PC-3 (cell line): ENCODE results near the gene PRDM15.

Experiments used
- EZH2 ChIP-seq: fragments of 300-600 bp; sonication (generic); IDR thresholded peaks from one replicate; pipeline ENCODE4 v1.6.1; 2017; ENCODE audit warnings: antibody characterized with exemption, mild to moderate bottlenecking, low read length; ENCODE audit not compliant: unreplicated experiment
- TF ChIP-seq, protein P1 (sequence below): fragments of 300-600 bp; sonication (generic); conservative IDR thresholded peaks from 2 replicates; pipeline ENCODE4 v1.5.1; 2017; ENCODE audit warnings: antibody characterized with exemption, low read depth, mild to moderate bottlenecking, low read length

DNA sequence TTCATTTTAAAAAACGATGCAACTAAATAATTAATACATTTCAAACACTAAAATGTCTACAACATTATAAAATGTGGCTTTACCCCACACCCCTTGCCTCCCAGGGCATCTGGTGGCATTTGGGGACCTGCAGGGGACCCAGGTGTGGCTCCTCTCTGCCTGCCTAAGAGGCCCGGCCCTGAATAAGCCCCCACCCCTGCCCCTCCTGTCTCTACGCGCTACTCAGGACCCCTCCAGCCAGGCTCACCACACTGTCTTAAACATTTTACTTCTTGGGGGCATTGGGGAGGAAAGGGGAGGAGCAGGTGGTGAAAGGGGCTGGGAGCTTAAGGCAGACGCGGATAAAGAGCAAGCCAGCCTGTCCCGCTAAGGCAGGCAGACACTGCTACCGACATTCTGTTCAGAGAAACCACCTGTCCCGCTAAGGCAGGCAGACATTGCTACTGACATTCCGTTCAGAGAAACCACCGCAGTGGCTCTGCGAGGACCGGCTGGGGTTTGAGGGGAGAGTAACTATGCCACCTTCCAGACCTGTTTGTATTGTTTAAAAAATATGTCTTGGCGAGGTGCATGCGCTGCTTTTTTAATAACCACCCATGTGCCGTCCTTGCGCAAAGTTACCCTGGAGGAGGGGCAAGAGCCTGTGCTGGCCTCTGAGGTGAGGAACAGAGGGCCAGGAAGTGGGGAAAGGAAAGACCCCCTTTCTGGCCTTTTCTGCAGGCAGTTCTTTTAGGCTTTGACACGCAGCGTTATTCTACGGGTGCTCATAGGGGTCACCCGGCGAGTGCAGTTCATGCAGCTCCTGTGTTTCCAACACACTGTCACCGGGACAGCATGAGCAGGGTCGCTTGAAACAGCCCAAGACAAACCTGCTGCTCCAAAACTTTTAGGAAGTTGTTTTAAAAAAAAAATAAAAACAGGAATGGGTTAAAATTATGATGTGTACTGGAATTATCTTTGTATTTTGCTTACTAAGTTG, 61.0 kb downstream of the PRDM15 start:
- TF ChIP-seq, protein P1, sequence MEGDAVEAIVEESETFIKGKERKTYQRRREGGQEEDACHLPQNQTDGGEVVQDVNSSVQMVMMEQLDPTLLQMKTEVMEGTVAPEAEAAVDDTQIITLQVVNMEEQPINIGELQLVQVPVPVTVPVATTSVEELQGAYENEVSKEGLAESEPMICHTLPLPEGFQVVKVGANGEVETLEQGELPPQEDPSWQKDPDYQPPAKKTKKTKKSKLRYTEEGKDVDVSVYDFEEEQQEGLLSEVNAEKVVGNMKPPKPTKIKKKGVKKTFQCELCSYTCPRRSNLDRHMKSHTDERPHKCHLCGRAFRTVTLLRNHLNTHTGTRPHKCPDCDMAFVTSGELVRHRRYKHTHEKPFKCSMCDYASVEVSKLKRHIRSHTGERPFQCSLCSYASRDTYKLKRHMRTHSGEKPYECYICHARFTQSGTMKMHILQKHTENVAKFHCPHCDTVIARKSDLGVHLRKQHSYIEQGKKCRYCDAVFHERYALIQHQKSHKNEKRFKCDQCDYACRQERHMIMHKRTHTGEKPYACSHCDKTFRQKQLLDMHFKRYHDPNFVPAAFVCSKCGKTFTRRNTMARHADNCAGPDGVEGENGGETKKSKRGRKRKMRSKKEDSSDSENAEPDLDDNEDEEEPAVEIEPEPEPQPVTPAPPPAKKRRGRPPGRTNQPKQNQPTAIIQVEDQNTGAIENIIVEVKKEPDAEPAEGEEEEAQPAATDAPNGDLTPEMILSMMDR: no peak
- TF ChIP-seq EZH2: no peak
